K562 (cell line): Measurements from ENCODE around the gene PATJ. TPM values are rescaled to one million over a fixed set of nuclear protein-coding genes. Genes with fewer than 3 reads are reported as not detected.

Source experiments
- ATAC-seq: fragments of 200-7000 bp; cut with Tn5 transposase; 3 replicates; pipeline ENCODE4 v1.9.1; 2020; ENCODE audit warnings: moderate library complexity
- BruUV-seq: library from RNA; stranded (reverse); fragments of 400-500 nt; replicated peaks from 2 replicates; lab custom pipeline; 2021; lab: Mats Ljungman, UMichigan
- CTCF ChIA-PET: fragments of 300-600 bp; formaldehyde crosslinking; extraction: SDS; loops from one replicate; lab custom pipeline; 2021; ENCODE audit warnings: low intra/inter-chr PET ratio; lab: Yijun Ruan, JAX
- POLR2A ChIA-PET: fragments of 300-600, 350-650 bp; sonication (Branson Sonifier 250); formaldehyde crosslinking; extraction: SDS; loops from one replicate; lab custom pipeline; 2021; ENCODE audit warnings: antibody characterized with exemption, inconsistent platforms; lab: Yijun Ruan, JAX
- DNase-seq, 4 experiments: peaks; one replicate each; pipeline versions ENCODE4 v3.0.0 to v3.0.0-alpha.2; 2011 to 2018; ENCODE audit warnings: low spot score in 3 of 4, mixed read lengths in 3 of 4; ENCODE audit errors: extremely low read depth in 1 of 4
- FAIRE-seq: peaks from 2 replicates; lab custom pipeline; 2011; peaks lifted over from hg19 to GRCh38; lab: Jason Lieb, UNC
- H2AFZ ChIP-seq: 2 replicates; pipeline ENCODE4 v1.6.0; 2011; ENCODE audit warnings: low read depth, low read length, control low read depth, inconsistent platforms
- H3K27ac ChIP-seq: fragments of 200-600 bp; 3 replicates; pipeline ENCODE4 v1.8.0; 2011; ENCODE audit warnings: low read depth, mild to moderate bottlenecking, control low read depth, inconsistent platforms, low read length, moderate library complexity, mixed read lengths; ENCODE audit errors: extremely low read depth
- H3K27me3 ChIP-seq, 2 experiments: fragments of 300-600 bp in 1 of 2; 2 replicates in 1 of 2; 3 replicates in 1 of 2; pipeline versions ENCODE4 v1.6.0 to v1.8.0; 2011; ENCODE audit warnings: inconsistent platforms in 2 of 2, low read length in 2 of 2, mild to moderate bottlenecking in 1 of 2, mixed read lengths in 1 of 2, moderate library complexity in 1 of 2; ENCODE audit not compliant: control insufficient read depth in 2 of 2, insufficient read depth in 2 of 2
- H3K36me3 ChIP-seq: fragments of 300-600 bp; 3 replicates; pipeline ENCODE4 v1.8.0; 2011; ENCODE audit warnings: mild to moderate bottlenecking, low read length, inconsistent platforms; ENCODE audit not compliant: control insufficient read depth, insufficient read depth
- H3K4me1 ChIP-seq, 2 experiments: fragments of 200-600 bp in 1 of 2; replicated peaks in 1 of 2; 2 replicates in 1 of 2; 3 replicates in 1 of 2; pipeline versions ENCODE4 v1.5.1 to v1.8.0; 2011; ENCODE audit warnings: inconsistent platforms in 2 of 2, low read length in 2 of 2, mild to moderate bottlenecking in 1 of 2, mixed read lengths in 1 of 2, moderate library complexity in 1 of 2; ENCODE audit not compliant: control insufficient read depth in 2 of 2, insufficient read depth in 2 of 2
- H3K4me2 ChIP-seq: 2 replicates; pipeline ENCODE4 v1.6.1; 2011; ENCODE audit warnings: low read length, control low read depth, inconsistent platforms, mixed read lengths; ENCODE audit not compliant: insufficient read depth
- H3K4me3 ChIP-seq: fragments of 200-600 bp; sonication (generic), shearing (Covaris generic); 2 replicates; pipeline ENCODE4 v1.5.1; 2016; ENCODE audit warnings: control low read depth, inconsistent platforms
- H3K79me2 ChIP-seq: fragments of 200-600 bp; 3 replicates; pipeline ENCODE4 v1.8.0; 2011; ENCODE audit warnings: low read length, inconsistent platforms; ENCODE audit not compliant: control insufficient read depth, insufficient read depth
- H3K9ac ChIP-seq, 2 experiments: 2 replicates each; pipeline versions ENCODE4 v1.6.0 to v1.6.1; 2011; ENCODE audit warnings: low read depth in 2 of 2, low read length in 2 of 2, control low read depth in 1 of 2, inconsistent platforms in 1 of 2, mild to moderate bottlenecking in 1 of 2, mixed read lengths in 1 of 2; ENCODE audit not compliant: insufficient read depth in 1 of 2
- H3K9me1 ChIP-seq: one replicate; pipeline ENCODE4 v1.6.0; 2011; ENCODE audit warnings: inconsistent platforms, mild to moderate bottlenecking, low read length, moderate library complexity; ENCODE audit not compliant: control insufficient read depth, insufficient read depth
- H3K9me3 ChIP-seq: replicated peaks from 2 replicates; pipeline ENCODE4 v1.5.1; 2011; ENCODE audit warnings: low read depth, low read length, inconsistent platforms; ENCODE audit not compliant: control insufficient read depth, insufficient read depth
- H4K20me1 ChIP-seq: replicated peaks from 2 replicates; pipeline ENCODE4 v1.6.1; 2011; ENCODE audit warnings: low read length, inconsistent platforms, mixed read lengths; ENCODE audit not compliant: control insufficient read depth, insufficient read depth
- DACH1 ChIP-seq: fragments of 450-650 bp; IDR thresholded peaks from 2 replicates; pipeline ENCODE4 v1.6.1; 2018; ENCODE audit not compliant: partially characterized antibody
- E2F1 ChIP-seq: sonication (generic); formaldehyde crosslinking; IDR thresholded peaks from 2 replicates; pipeline ENCODE4 v1.8.1; 2023; ENCODE audit warnings: mild to moderate bottlenecking, missing genetic modification reagents, moderate library complexity
- EWSR1 ChIP-seq: fragments of 450-650 bp; IDR thresholded peaks from 2 replicates; pipeline ENCODE4 v1.6.1; 2018; ENCODE audit warnings: borderline replicate concordance, mild to moderate bottlenecking, low read depth, moderate library complexity; ENCODE audit not compliant: partially characterized antibody
- FOXO4 ChIP-seq: fragments of 450-650 bp; formaldehyde crosslinking; IDR thresholded peaks from 2 replicates; pipeline ENCODE4 v1.4.0; 2020; ENCODE audit warnings: mild to moderate bottlenecking, moderate library complexity
- GATAD2A ChIP-seq: fragments of 450-650 bp; IDR thresholded peaks from 2 replicates; pipeline ENCODE4 v1.6.1; 2017
- HLTF ChIP-seq: fragments of 450-650 bp; IDR thresholded peaks from 2 replicates; pipeline ENCODE4 v1.6.1; 2016
- MLLT1 ChIP-seq, 2 experiments: fragments of 450-650 bp; IDR thresholded peaks; 2 replicates each; pipeline ENCODE4 v1.6.1; 2016
- MXI1 ChIP-seq: IDR thresholded peaks from 2 replicates; pipeline ENCODE4 v1.6.1; 2011; ENCODE audit warnings: low read depth, mild to moderate bottlenecking, improper control_type of control experiment, low read length
- PML ChIP-seq: IDR thresholded peaks from 2 replicates; pipeline ENCODE4 v1.6.1; 2012; ENCODE audit warnings: low read length, inconsistent platforms
- PRPF4 ChIP-seq: fragments of 200-400 bp; formaldehyde crosslinking; IDR thresholded peaks from one replicate; pipeline ENCODE4 v1.6.1; 2017; ENCODE audit warnings: low read length, low read depth, mild to moderate bottlenecking; ENCODE audit not compliant: insufficient read depth, poor library complexity, severe bottlenecking
- STAT5B ChIP-seq: fragments of 250-450 bp; sonication (Bioruptor Pico); IDR thresholded peaks from 2 replicates; pipeline ENCODE4 v1.8.0; 2021; ENCODE audit warnings: mild to moderate bottlenecking, inconsistent platforms
- TCF7L2 ChIP-seq: fragments of 150-350 bp; IDR thresholded peaks from 2 replicates; pipeline ENCODE4 v1.6.1; 2016; ENCODE audit warnings: low read depth, mild to moderate bottlenecking, low read length, moderate library complexity
- TFAM ChIP-seq: fragments of 250-450 bp; sonication (Bioruptor Pico); conservative IDR thresholded peaks from 2 replicates; pipeline ENCODE4 v1.5.0; 2021; ENCODE audit warnings: mild to moderate bottlenecking, moderate library complexity
- YY1 ChIP-seq, 3 experiments: IDR thresholded peaks; 2 replicates each; pipeline ENCODE4 v1.6.1; 2011; ENCODE audit warnings: low read length in 2 of 3, mild to moderate bottlenecking in 2 of 3, moderate library complexity in 2 of 3, borderline replicate concordance in 1 of 3, control low read depth in 1 of 3, low read depth in 1 of 3; ENCODE audit not compliant: insufficient read depth in 3 of 3, insufficient replicate concordance in 2 of 3, control insufficient read depth in 1 of 3, insufficient read length in 1 of 3; ENCODE audit errors: extremely low read depth in 1 of 3
- ZNF280B ChIP-seq: fragments of 250-450 bp; sonication (Bioruptor Pico); IDR thresholded peaks from 2 replicates; pipeline ENCODE4 v1.5.1; 2021; ENCODE audit warnings: mild to moderate bottlenecking
- ZNF445 ChIP-seq: fragments of 250-450 bp; sonication (Bioruptor Pico); IDR thresholded peaks from 2 replicates; pipeline ENCODE4 v1.4.0; 2020; ENCODE audit warnings: low read depth, mild to moderate bottlenecking, moderate library complexity
- WGBS: fragments of 100-300 bp; shearing (Covaris generic); methylation state at CpG from one replicate; pipeline ENCODE4 v1.1.6; 2016; ENCODE audit warnings: low coverage, mixed read lengths; ENCODE audit not compliant: insufficient coverage; ENCODE audit errors: missing lambda C conversion rate; 5-methylcytosine and 5-hydroxymethylcytosine counted together
- in situ Hi-C: fragments of 300-500 bp; cut with MboI; formaldehyde crosslinking; loops from 4 replicates; pipeline ENCODE4 v1.15.0; 2018; ENCODE audit warnings: inconsistent platforms, mixed read lengths
- intact Hi-C: fragments of 100-400 bp; cut with micrococcal nuclease; formaldehyde crosslinking; loops from 2 replicates; pipeline ENCODE4 v1.14.2; 2022
- polyA plus RNA-seq, 8 experiments: library from polyadenylated mRNA; depleted of rRNA in 4 of 8; stranded (reverse) in 5 of 8; unstranded in 3 of 8; fragments of >200 nt; fragmentation: Nextera tagmentation in 2 of 8; fragmentation: Illumina TruSeq in 1 of 8; extraction: Ambion mirVana in 2 of 8; extraction: Trizol in 1 of 8; gene quantifications; 2 replicates each; pipeline versions ENCODE4 v1.2.1 to v1.2.3, GENCODE V29; 2011 to 2014; ENCODE audit warnings: inconsistent platforms in 1 of 8, missing spikeins in 1 of 8
- total RNA-seq, 7 experiments: library from RNA; depleted of rRNA in 6 of 7; stranded (reverse); fragments of >200 nt in 6 of 7; fragmentation: Illumina TruSeq in 2 of 7; extraction: Trizol in 2 of 7; gene quantifications; 2 replicates each; pipeline versions ENCODE4 v1.2.1 to v1.2.3, GENCODE V29; 2011 to 2021; ENCODE audit warnings: low replicate concordance in 1 of 7

The PATJ gene
- total and polyA plus RNA-seq, 9 of the 15 experiments (the other 6 are each of a cell fraction or from before 2014, with no cell fraction given) = 0.22 TPM; not detected in 8

- 0% methylated on average over 5 of the region's 5 CpGs for WGBS
- in situ Hi-C loops (no loop called here), intact Hi-C loops (loop anchor here (2.0 kb wide), 1 partner anchor 17 kb away; no protein-coding TSS in a partner anchor)
- BruUV-seq = no TSS peak
- H3K36me3 ChIP-seq = no peaks in the 10 kb centered on the region
- DNase-seq = no peak
- no peak overlapping the region for H3K4me2 ChIP-seq
- H4K20me1 ChIP-seq = no peaks in the 10 kb centered on the region
- POLR2A ChIA-PET = interaction anchor here (1.0 kb wide), 1 partner anchor 11 kb away, joined by 3 read pairs; no protein-coding TSS in a partner anchor
- no peak for ATAC-seq
- H3K79me2 ChIP-seq = no peaks in the 10 kb centered on the region
- H3K4me1 ChIP-seq = no peaks in the 10 kb centered on the region
- CTCF ChIA-PET = no interaction called here
- no peak overlapping the region for H3K9ac ChIP-seq
- H3K9me3 ChIP-seq = no peaks in the 10 kb centered on the region
- FAIRE-seq = no peak
- H3K9me1 ChIP-seq = no peaks in the 10 kb centered on the region
- 0 out of 5 replicates have a peak, but pooled peaks cover 0 to 2% of the 10 kb centered on the region in 2 experiments for H3K27me3 ChIP-seq
- H2AFZ ChIP-seq = no peak overlapping the region
- H3K27ac ChIP-seq = no peak overlapping the region
- no peak overlapping the region for H3K4me3 ChIP-seq
- TF ChIP-seq STAT5B (CRISPR knock-in tag) (no peak), TCF7L2 (no peak), E2F1 (CRISPR knock-in tag) (no peak), MLLT1 (IDR thresholded peaks at IDR 0.05) (no peak), PML (no peak), FOXO4 (CRISPR knock-in tag) (no peak), TFAM (CRISPR knock-in tag) (no peak), DACH1 (no peak), GATAD2A (no peak), EWSR1 (no peak), ZNF445 (no peak), HLTF (no peak), YY1 (IDR thresholded peaks at IDR 0.05; ENCODE audit: borderline replicate concordance in 1 of 3, control insufficient read depth in 1 of 3, extremely low read depth in 1 of 3, insufficient read depth in 3 of 3, insufficient read length in 1 of 3, insufficient replicate concordance in 2 of 3, low read depth in 1 of 3, low read length in 2 of 3) (no peak), PRPF4 (no peak), ZNF280B (CRISPR knock-in tag) (no peak), MXI1 (no peak)
Observed at GRCh38 chr1:61992257-61992656, 250.0 kb downstream of the PATJ start.
